Activated naive CD8-positive, alpha-beta T cell (primary cell): ENCODE results near the gene LCN15.
"Not testable (repeated sequence)": the region's sequence is repeated elsewhere in the genome, so short reads cannot be mapped to it uniquely, and the experiment has no call there.

Experiments used
- H3K27ac Mint-ChIP-seq: one replicate; pipeline ENCODE4 v1.8.0; 2021; ENCODE audit warnings: mixed read lengths
- H3K27me3 Mint-ChIP-seq: one replicate; pipeline ENCODE4 v1.8.0; 2021; ENCODE audit warnings: mixed read lengths
- H3K36me3 Mint-ChIP-seq: one replicate; pipeline ENCODE4 v1.8.0; 2021; ENCODE audit warnings: mixed read lengths
- H3K4me1 Mint-ChIP-seq: one replicate; pipeline ENCODE4 v1.8.0; 2021; ENCODE audit warnings: low read depth, mixed read lengths
- H3K4me3 Mint-ChIP-seq: one replicate; pipeline ENCODE4 v1.8.0; 2021; ENCODE audit warnings: mild to moderate bottlenecking, mixed read lengths
- H3K9me3 Mint-ChIP-seq: one replicate; pipeline ENCODE4 v1.8.0; 2021; ENCODE audit warnings: low read depth, mixed read lengths

Gene LCN15

GRCh38 chr9:136764301-136764891 is at the start of gene LCN15:
Gene LCN15, minus strand, starts transcription at chr9:136764518. Its CDS starts 30 bp downstream, at chr9:136764488.
- Mint-ChIP-seq H3K27me3 (peaks cover 2% of the 10 kb centered on the region), H3K4me3 (no peak within 1 kb of the TSS), H3K4me1 (peaks cover 5% of the 10 kb centered on the region), H3K27ac (no peak within 1 kb of the TSS), H3K36me3 (no peaks in the 10 kb centered on the region), H3K9me3 (no peaks in the 10 kb centered on the region)

DNA sequence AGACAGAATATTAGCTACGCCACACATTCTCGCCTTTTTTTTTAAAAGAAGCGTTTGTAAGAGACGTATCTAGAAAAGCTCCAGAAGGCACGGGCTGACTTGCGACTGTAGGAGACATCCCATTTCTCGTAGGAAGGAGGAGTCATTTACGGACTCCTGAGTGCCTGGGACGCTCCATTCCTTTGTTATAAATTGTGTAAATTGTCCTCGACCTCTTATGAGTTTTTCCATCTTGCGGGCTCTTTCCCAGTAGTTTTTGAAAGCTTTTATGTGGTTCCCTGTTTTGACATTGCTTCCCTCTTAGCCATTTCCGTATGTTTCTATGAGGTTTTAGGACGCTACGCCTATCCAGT is 44.5 kb upstream of the LCN15 start:
- Mint-ChIP-seq H3K27me3 (no peaks in the 10 kb centered on the region), H3K4me3 (peak overlapping the region; percentile 93), H3K4me1 (peaks cover 44% of the 10 kb centered on the region), H3K36me3 (peaks cover 8% of the 10 kb centered on the region), H3K27ac (peak overlapping the region; percentile 36), H3K9me3 (no peaks in the 10 kb centered on the region)

- no peaks in the 10 kb centered on the region for H3K27me3 Mint-ChIP-seq
- H3K36me3 Mint-ChIP-seq = peaks cover 7% of the 10 kb centered on the region
- no peaks in the 10 kb centered on the region for H3K9me3 Mint-ChIP-seq
- peaks cover 43% of the 10 kb centered on the region for H3K4me1 Mint-ChIP-seq
- peak overlapping the region; percentile 36 for H3K27ac Mint-ChIP-seq
- peak overlapping the region; percentile 93 for H3K4me3 Mint-ChIP-seq
Measured at GRCh38 chr9:136808075-136808805, 43.9 kb upstream of the LCN15 start.

- Mint-ChIP-seq H3K4me3 (peak within 1 kb of the TSS; percentile 93), H3K27me3 (no peaks in the 10 kb centered on the region), H3K9me3 (no peaks in the 10 kb centered on the region), H3K4me1 (peaks cover 35% of the 10 kb centered on the region), H3K36me3 (peaks cover 5% of the 10 kb centered on the region), H3K27ac (peak within 1 kb of the TSS; percentile 89)
Measured at GRCh38 chr9:136807281-136808074, 43.2 kb upstream of the LCN15 start, which contains the start of gene RABL6. Gene RABL6, plus strand, starts transcription at chr9:136807948. Its CDS starts 249 bp downstream, at chr9:136808197.

GRCh38 chr9:136806631-136807201 is 42.4 kb upstream of the LCN15 start:
- Mint-ChIP-seq H3K4me3 (peak overlapping the region; percentile 88), H3K9me3 (no peaks in the 10 kb centered on the region), H3K4me1 (peaks cover 30% of the 10 kb centered on the region), H3K36me3 (peaks cover 5% of the 10 kb centered on the region), H3K27me3 (no peaks in the 10 kb centered on the region), H3K27ac (peak overlapping the region; percentile 89)

DNA sequence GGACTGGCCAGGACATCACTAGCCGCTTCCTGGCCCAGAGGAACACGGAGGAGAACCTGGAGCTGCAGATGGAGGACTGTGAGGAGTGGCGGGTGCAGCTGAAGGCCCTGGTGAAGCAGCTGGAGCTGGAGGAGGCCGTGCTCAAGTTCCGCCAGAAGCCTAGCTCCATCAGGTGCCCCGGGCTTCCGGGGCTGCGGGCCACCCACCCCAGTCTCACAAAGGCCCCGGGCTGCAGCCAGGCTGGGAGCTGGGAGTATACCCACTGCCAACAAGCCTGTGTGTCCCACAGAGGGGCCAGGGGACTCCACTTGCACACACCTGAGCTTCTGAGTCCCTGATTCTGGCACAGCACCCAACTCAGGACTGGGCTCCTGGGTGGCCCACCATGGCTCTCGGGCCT is 41.7 kb upstream of the LCN15 start:
- Mint-ChIP-seq H3K36me3 (peaks cover 5% of the 10 kb centered on the region), H3K4me3 (peak overlapping the region; percentile 88), H3K27me3 (no peaks in the 10 kb centered on the region), H3K27ac (no peak overlapping the region), H3K9me3 (no peaks in the 10 kb centered on the region), H3K4me1 (peaks cover 32% of the 10 kb centered on the region)

- no peak overlapping the region for H3K27ac Mint-ChIP-seq
- H3K27me3 Mint-ChIP-seq = no peaks in the 10 kb centered on the region
- no peak overlapping the region for H3K4me3 Mint-ChIP-seq
- H3K9me3 Mint-ChIP-seq = no peaks in the 10 kb centered on the region
- H3K4me1 Mint-ChIP-seq = peaks cover 35% of the 10 kb centered on the region
- peaks cover 5% of the 10 kb centered on the region for H3K36me3 Mint-ChIP-seq
Measured at GRCh38 chr9:136805207-136805740, 41.0 kb upstream of the LCN15 start.

DNA sequence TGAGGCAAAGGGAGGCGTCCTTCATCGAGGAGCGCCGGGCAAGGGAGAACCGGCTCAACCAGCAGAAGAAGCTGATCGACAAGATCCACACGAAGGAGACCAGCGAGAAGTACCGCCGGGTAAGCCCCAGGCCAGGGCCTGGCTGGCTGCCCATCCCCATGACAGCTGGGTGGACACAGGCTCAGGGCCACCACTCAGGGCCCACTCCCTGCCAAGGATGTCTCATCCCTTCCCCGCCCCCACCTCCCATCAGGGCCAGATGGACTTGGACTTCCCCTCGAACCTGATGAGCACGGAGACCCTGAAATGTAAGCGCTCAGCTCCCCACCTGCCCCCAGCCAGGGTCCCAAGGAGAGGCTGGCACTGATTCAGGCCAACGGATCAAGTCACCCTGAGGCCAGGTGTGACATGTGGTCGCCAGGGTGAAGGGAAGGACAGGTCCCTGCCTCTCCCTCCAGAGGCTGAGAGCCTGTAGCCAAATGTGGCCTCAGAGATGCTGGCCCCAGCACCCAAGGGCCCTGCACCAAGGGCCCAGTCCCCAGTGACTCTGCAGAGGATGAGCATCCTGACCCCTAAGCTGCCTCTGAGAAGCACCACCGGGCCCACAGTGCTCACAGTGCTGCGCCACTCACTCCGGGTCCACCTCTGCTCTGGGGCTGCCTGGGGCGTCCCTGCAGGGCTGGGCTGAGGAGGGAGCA is 40.3 kb upstream of the LCN15 start:
- H3K36me3 Mint-ChIP-seq = peaks cover 5% of the 10 kb centered on the region
- peaks cover 31% of the 10 kb centered on the region for H3K4me1 Mint-ChIP-seq
- no peak overlapping the region for H3K27ac Mint-ChIP-seq
- no peaks in the 10 kb centered on the region for H3K27me3 Mint-ChIP-seq
- H3K9me3 Mint-ChIP-seq = no peaks in the 10 kb centered on the region
- H3K4me3 Mint-ChIP-seq = no peak overlapping the region

DNA sequence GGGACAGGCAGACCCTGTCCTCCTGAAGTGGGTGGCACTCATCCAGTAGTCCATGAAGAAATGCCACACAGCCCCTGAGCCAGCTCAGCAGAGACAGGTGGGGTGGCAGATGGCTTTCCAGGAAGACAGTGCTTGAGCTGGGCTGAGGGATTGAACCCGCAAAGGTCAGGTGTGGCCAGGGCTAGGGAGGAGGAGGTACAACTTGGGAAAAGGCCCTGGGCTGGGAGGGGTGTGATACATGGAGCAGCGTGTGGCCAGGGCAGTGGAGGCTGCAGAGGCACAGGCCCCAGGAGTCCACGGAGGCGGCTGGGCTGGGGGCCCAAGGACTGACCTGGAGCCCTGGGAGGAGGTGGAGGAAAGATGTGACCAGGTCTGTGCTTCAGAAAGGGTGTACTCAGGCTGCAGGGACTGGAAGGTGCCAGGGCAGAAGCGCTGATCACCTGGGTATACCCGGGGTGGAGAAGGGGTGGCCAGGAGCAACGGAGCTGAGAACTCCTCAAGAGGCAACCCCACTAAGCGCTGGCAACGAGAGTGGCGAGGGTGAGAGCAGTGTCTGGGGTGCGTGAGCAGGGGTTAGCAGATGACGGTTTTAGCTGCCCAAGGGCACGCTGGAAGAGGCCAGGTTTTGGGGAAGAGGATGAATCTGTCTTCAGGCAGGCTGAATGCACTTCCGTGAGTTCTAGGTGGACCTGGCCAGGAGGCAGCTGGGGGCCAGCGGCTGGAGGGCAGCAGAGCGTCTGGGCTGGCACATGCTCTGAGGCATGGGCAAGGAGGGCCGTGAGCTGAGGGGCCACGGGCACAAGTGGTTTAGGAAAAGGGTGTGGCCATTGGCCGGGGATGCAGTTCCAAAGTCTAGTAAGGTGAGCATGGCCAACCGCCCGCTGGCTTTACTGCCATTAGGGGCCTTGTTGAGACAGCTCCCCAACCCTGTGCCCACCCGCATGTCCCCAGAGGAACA is 39.5 kb upstream of the LCN15 start:
- Mint-ChIP-seq H3K27me3 (no peaks in the 10 kb centered on the region), H3K4me3 (no peak overlapping the region), H3K36me3 (peaks cover 3% of the 10 kb centered on the region), H3K27ac (no peak overlapping the region), H3K9me3 (no peaks in the 10 kb centered on the region), H3K4me1 (peaks cover 24% of the 10 kb centered on the region)

DNA sequence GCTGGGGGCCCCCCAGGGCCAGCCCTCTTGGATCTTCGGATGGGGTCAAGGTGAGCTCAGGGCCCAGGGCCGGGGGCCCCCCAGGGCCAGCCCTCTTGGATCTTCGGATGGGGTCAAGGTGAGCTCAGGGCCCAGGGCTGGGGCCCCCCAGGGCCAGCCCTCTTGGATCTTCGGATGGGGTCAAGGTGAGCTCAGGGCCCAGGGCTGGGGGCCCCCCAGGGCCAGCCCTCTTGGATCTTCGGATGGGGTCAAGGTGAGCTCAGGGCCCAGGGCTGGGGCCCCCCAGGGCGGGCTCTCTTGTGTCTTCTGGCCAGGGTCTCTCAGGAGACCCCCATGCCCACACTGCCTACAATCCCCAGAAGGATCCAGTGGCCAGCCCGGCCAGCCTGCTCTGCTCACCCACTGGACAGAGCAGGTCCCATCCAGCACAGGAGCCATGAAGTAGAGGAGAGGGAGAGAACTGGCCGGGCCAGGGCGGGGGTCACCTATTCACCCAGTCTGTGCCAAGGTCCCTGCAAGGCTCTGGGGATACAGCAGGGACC is 38.8 kb upstream of the LCN15 start:
- H3K36me3 Mint-ChIP-seq, H3K27me3 Mint-ChIP-seq, H3K27ac Mint-ChIP-seq, H3K9me3 Mint-ChIP-seq, H3K4me3 Mint-ChIP-seq: not testable (repeated sequence)
- H3K4me1 Mint-ChIP-seq = peaks cover 23% of the 10 kb centered on the region

GRCh38 chr9:136802321-136802720 is 38.0 kb upstream of the LCN15 start:
- H3K27ac Mint-ChIP-seq = no peak overlapping the region
- H3K4me1 Mint-ChIP-seq = peaks cover 23% of the 10 kb centered on the region
- H3K4me3 Mint-ChIP-seq = no peak overlapping the region
- no peaks in the 10 kb centered on the region for H3K27me3 Mint-ChIP-seq
- H3K9me3 Mint-ChIP-seq = no peaks in the 10 kb centered on the region
- H3K36me3 Mint-ChIP-seq = peaks cover 3% of the 10 kb centered on the region

GRCh38 chr9:136799854-136800657 is 35.7 kb upstream of the LCN15 start:
- no peak overlapping the region for H3K27ac Mint-ChIP-seq
- H3K36me3 Mint-ChIP-seq = no peaks in the 10 kb centered on the region
- H3K27me3 Mint-ChIP-seq = no peaks in the 10 kb centered on the region
- H3K4me3 Mint-ChIP-seq = peak overlapping the region; percentile 79
- H3K4me1 Mint-ChIP-seq = peaks cover 19% of the 10 kb centered on the region
- no peaks in the 10 kb centered on the region for H3K9me3 Mint-ChIP-seq
